Measurements from ENCODE around the gene ZNF747. TPM values are rescaled to one million over a fixed set of nuclear protein-coding genes. Genes with fewer than 3 reads are reported as not detected.

ZNF747 gene
- total and polyA plus RNA-seq, 10 of the 15 experiments (the other 5 are each of a cell fraction or from before 2014, with no cell fraction given): 1.0 to 13.0 (median 7.2) TPM

DNA sequence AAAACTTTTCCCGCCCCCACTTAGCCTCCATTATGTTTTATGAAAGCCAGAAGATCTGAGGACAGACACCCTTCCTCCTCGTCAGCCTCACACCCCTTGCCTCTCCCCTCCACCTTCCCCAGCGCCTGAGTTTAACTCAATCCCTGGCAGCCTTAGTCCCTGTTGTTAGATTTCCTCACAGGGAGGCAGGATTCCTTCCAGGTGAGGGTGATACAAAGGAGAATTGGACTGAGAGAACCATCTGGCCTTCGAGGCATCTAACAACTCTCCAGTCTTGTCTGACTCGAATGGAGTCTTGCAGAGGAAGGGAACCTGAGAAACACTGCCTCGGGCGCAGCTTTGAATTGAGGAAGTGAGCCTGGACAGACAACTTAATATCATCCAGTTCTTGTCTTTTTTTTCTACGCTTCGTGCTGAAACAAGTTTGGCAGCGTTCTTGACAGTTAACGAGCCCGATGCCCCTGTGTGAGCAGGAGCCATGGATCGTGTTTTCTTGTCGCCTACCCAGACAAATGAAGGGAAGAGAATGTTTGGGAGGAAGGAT is 7.0 kb downstream of the ZNF747 start (continued):
- TF ChIP-seq, protein P1, sequence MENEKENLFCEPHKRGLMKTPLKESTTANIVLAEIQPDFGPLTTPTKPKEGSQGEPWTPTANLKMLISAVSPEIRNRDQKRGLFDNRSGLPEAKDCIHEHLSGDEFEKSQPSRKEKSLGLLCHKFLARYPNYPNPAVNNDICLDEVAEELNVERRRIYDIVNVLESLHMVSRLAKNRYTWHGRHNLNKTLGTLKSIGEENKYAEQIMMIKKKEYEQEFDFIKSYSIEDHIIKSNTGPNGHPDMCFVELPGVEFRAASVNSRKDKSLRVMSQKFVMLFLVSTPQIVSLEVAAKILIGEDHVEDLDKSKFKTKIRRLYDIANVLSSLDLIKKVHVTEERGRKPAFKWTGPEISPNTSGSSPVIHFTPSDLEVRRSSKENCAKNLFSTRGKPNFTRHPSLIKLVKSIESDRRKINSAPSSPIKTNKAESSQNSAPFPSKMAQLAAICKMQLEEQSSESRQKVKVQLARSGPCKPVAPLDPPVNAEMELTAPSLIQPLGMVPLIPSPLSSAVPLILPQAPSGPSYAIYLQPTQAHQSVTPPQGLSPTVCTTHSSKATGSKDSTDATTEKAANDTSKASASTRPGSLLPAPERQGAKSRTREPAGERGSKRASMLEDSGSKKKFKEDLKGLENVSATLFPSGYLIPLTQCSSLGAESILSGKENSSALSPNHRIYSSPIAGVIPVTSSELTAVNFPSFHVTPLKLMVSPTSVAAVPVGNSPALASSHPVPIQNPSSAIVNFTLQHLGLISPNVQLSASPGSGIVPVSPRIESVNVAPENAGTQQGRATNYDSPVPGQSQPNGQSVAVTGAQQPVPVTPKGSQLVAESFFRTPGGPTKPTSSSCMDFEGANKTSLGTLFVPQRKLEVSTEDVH (IDR thresholded peaks at IDR 0.05; ENCODE audit: low read depth, partially characterized antibody): no peak
- TF ChIP-seq SIX5 (IDR thresholded peaks at IDR 0.05; ENCODE audit: low read depth, low read length, severe bottlenecking) (no peak), IRF4 (IDR thresholded peaks at IDR 0.05; ENCODE audit: low read depth, low read length) (peak; percentile 44; the same call in 1 of the 2 replicates), MEF2B (IDR thresholded peaks at IDR 0.05; ENCODE audit: partially characterized antibody, poor library complexity, severe bottlenecking) (no peak), ZNF622 (IDR thresholded peaks at IDR 0.05) (no peak), ASH2L (IDR thresholded peaks at IDR 0.05; ENCODE audit: borderline replicate concordance, low read depth) (no peak), ZZZ3 (IDR thresholded peaks at IDR 0.05; ENCODE audit: control insufficient read depth, insufficient read length, low read depth) (no peak), IKZF2 (IDR thresholded peaks at IDR 0.05) (peak in 1 of 2 experiments; percentile 35; a peak in 1 of 4 replicates), ZBTB33 (IDR thresholded peaks at IDR 0.05) (no peak), SMAD1 (IDR thresholded peaks at IDR 0.05; ENCODE audit: low read depth, partially characterized antibody) (no peak), GATAD2B (conservative IDR thresholded peaks at IDR 0.05; ENCODE audit: low read depth) (peak; percentile 18), SREBF2 (IDR thresholded peaks at IDR 0.05; ENCODE audit: low read length) (no peak), HCFC1 (IDR thresholded peaks at IDR 0.05; ENCODE audit: low read length) (no peak), TARDBP (IDR thresholded peaks at IDR 0.05; ENCODE audit: borderline replicate concordance) (no peak), ZBTB40 (IDR thresholded peaks at IDR 0.05; ENCODE audit: borderline replicate concordance) (no peak), TCF3 (IDR thresholded peaks at IDR 0.05; ENCODE audit: borderline replicate concordance, insufficient read depth, low read depth, low read length) (no peak), SRF (IDR thresholded peaks at IDR 0.05; ENCODE audit: low read depth in 2 of 2, low read length in 2 of 2) (no peak)
- TF ChIP-seq, protein P2, sequence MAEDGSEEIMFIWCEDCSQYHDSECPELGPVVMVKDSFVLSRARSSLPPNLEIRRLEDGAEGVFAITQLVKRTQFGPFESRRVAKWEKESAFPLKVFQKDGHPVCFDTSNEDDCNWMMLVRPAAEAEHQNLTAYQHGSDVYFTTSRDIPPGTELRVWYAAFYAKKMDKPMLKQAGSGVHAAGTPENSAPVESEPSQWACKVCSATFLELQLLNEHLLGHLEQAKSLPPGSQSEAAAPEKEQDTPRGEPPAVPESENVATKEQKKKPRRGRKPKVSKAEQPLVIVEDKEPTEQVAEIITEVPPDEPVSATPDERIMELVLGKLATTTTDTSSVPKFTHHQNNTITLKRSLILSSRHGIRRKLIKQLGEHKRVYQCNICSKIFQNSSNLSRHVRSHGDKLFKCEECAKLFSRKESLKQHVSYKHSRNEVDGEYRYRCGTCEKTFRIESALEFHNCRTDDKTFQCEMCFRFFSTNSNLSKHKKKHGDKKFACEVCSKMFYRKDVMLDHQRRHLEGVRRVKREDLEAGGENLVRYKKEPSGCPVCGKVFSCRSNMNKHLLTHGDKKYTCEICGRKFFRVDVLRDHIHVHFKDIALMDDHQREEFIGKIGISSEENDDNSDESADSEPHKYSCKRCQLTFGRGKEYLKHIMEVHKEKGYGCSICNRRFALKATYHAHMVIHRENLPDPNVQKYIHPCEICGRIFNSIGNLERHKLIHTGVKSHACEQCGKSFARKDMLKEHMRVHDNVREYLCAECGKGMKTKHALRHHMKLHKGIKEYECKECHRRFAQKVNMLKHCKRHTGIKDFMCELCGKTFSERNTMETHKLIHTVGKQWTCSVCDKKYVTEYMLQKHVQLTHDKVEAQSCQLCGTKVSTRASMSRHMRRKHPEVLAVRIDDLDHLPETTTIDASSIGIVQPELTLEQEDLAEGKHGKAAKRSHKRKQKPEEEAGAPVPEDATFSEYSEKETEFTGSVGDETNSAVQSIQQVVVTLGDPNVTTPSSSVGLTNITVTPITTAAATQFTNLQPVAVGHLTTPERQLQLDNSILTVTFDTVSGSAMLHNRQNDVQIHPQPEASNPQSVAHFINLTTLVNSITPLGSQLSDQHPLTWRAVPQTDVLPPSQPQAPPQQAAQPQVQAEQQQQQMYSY (CRISPR knock-in tag; IDR thresholded peaks at IDR 0.05): no peak
